Fibroblast of lung (primary cell): ENCODE measurements around the gene SAFB. TPM values are rescaled to one million over a fixed set of nuclear protein-coding genes. Genes with fewer than 3 reads are reported as not detected.

Experiments
- DNase-seq, 2 donors: peaks; one replicate each; pipeline versions ENCODE4 v3.0.0 to v3.0.0-alpha.2; 2010; ENCODE audit warnings: low read depth in 2 of 2
- H2AFZ ChIP-seq: 2 replicates; pipeline ENCODE4 v1.5.1; 2012; ENCODE audit warnings: low read length, control low read depth, inconsistent platforms
- H3K27ac ChIP-seq: 2 replicates; pipeline ENCODE4 v1.5.1; 2011; ENCODE audit warnings: low read length, control low read depth; ENCODE audit not compliant: insufficient read depth
- H3K27me3 ChIP-seq: 2 replicates; pipeline ENCODE4 v1.5.1; 2011; ENCODE audit warnings: mild to moderate bottlenecking, low read length; ENCODE audit not compliant: control insufficient read depth, insufficient read depth
- H3K36me3 ChIP-seq: 2 replicates; pipeline ENCODE4 v1.5.1; 2011; ENCODE audit warnings: low read length; ENCODE audit not compliant: control insufficient read depth, insufficient read depth
- H3K4me1 ChIP-seq: 2 replicates; pipeline ENCODE4 v1.5.1; 2011; ENCODE audit warnings: low read length; ENCODE audit not compliant: control insufficient read depth, insufficient read depth; ENCODE audit errors: extremely low read depth
- H3K4me2 ChIP-seq: 2 replicates; pipeline ENCODE4 v1.5.1; 2011; ENCODE audit warnings: low read length, control low read depth; ENCODE audit not compliant: insufficient read depth; ENCODE audit errors: extremely low read depth
- H3K4me3 ChIP-seq, 4 experiments: fragments of 200-600 bp in 1 of 4; sonication (generic) in 1 of 4; replicated peaks in 1 of 4; 2 replicates each; pipeline ENCODE4 v1.5.1; 2011 to 2016; ENCODE audit warnings: low read length in 4 of 4, low read depth in 3 of 4, mild to moderate bottlenecking in 3 of 4, control low read depth in 2 of 4, inconsistent platforms in 1 of 4, mixed read lengths in 1 of 4; ENCODE audit not compliant: insufficient read depth in 1 of 4; ENCODE audit errors: control extremely low read depth in 1 of 4
- H3K79me2 ChIP-seq: 2 replicates; pipeline ENCODE4 v1.5.1; 2012; ENCODE audit warnings: mild to moderate bottlenecking, low read length, inconsistent platforms; ENCODE audit not compliant: control insufficient read depth, insufficient read depth
- H3K9ac ChIP-seq: 2 replicates; pipeline ENCODE4 v1.5.1; 2011; ENCODE audit warnings: mild to moderate bottlenecking, low read length, control low read depth; ENCODE audit not compliant: insufficient read depth
- H3K9me3 ChIP-seq: 2 replicates; pipeline ENCODE4 v1.5.1; 2012; ENCODE audit warnings: low read depth, low read length; ENCODE audit not compliant: control insufficient read depth, insufficient read depth
- H4K20me1 ChIP-seq: 2 replicates; pipeline ENCODE4 v1.5.1; 2011; ENCODE audit warnings: low read length; ENCODE audit not compliant: control insufficient read depth, insufficient read depth; ENCODE audit errors: extremely low read depth
- CTCF ChIP-seq, 2 donors: IDR thresholded peaks in 1 of 2; conservative IDR thresholded peaks in 1 of 2; 1 replicate in 1 of 2; 2 replicates in 1 of 2; pipeline ENCODE4 v1.5.1; 2011 to 2012; ENCODE audit warnings: low read length in 2 of 2, control low read depth in 1 of 2, inconsistent platforms in 1 of 2, low read depth in 1 of 2, mild to moderate bottlenecking in 1 of 2
- EZH2 ChIP-seq: IDR thresholded peaks from 2 replicates; pipeline ENCODE4 v1.5.1; 2012; ENCODE audit warnings: low read length, control low read depth, mild to moderate bottlenecking; ENCODE audit errors: missing control alignments
- polyA plus RNA-seq, 2 donors: library from polyadenylated mRNA; depleted of rRNA in 1 of 2; stranded (reverse) in 1 of 2; unstranded in 1 of 2; fragments of >200 nt; gene quantifications; 2 replicates each; pipeline ENCODE4 v1.2.1, GENCODE V29; 2011 to 2012; ENCODE audit warnings: missing spikeins in 1 of 2
- total RNA-seq: library from RNA; depleted of rRNA; stranded (reverse); fragments of >200 nt; gene quantifications from 2 replicates; pipeline ENCODE4 v1.2.1, GENCODE V29; 2014

The SAFB gene
- total and polyA plus RNA-seq, 2 donors (not counting 1 experiment from before 2014, with no cell fraction given), result 28.0 to 51.0 TPM

- H3K36me3 ChIP-seq, result peaks cover 41% of the 10 kb centered on the region
- H3K27ac ChIP-seq, result no peak overlapping the region
- H2AFZ ChIP-seq, result no peak overlapping the region
- no peaks in the 10 kb centered on the region for H3K9me3 ChIP-seq
- no peak overlapping the region for H3K4me3 ChIP-seq
- no peak overlapping the region for H3K4me2 ChIP-seq
- no peaks in the 10 kb centered on the region for H4K20me1 ChIP-seq
- no peaks in the 10 kb centered on the region for H3K27me3 ChIP-seq
- H3K79me2 ChIP-seq, result no peaks in the 10 kb centered on the region
- H3K4me1 ChIP-seq, result peaks cover 2% of the 10 kb centered on the region
- no peak overlapping the region for H3K9ac ChIP-seq
- no peak for DNase-seq
- TF ChIP-seq CTCF (conservative IDR thresholded peaks at IDR 0.05 in 1 of 2, IDR thresholded peaks at IDR 0.05 in 1 of 2; ENCODE audit: low read depth in 1 of 2, low read length in 2 of 2), result no peak
- no peak for TF ChIP-seq EZH2
These were observed 81.2 kb downstream of the SAFB start for GRCh38 chr19:5703819-5704818.

GRCh38 chr19:5705552-5705951 lies 82.7 kb downstream of the SAFB start:
- Histone ChIP-seq H3K36me3 (peaks cover 38% of the 10 kb centered on the region), H3K27me3 (no peaks in the 10 kb centered on the region), H3K4me3 (no peak overlapping the region), H2AFZ (no peak overlapping the region), H3K4me1 (peaks cover 2% of the 10 kb centered on the region), H3K9me3 (no peaks in the 10 kb centered on the region), H3K4me2 (no peak overlapping the region), H4K20me1 (no peaks in the 10 kb centered on the region), H3K79me2 (no peaks in the 10 kb centered on the region), H3K9ac (no peak overlapping the region), H3K27ac (no peak overlapping the region)
- no peak for DNase-seq
- TF ChIP-seq CTCF (conservative IDR thresholded peaks at IDR 0.05 in 1 of 2, IDR thresholded peaks at IDR 0.05 in 1 of 2; ENCODE audit: low read depth in 1 of 2, low read length in 2 of 2) (no peak), EZH2 (no peak)

GRCh38 chr19:5706876-5707573 lies 84.1 kb downstream of the SAFB start:
- H3K36me3 ChIP-seq, result peaks cover 44% of the 10 kb centered on the region
- no peak for DNase-seq

More at GRCh38 chr19:5706876-5707573, 84.1 kb downstream of the SAFB start:
- TF ChIP-seq CTCF (conservative IDR thresholded peaks at IDR 0.05 in 1 of 2, IDR thresholded peaks at IDR 0.05 in 1 of 2; ENCODE audit: low read depth in 1 of 2, low read length in 2 of 2), result no peak
- no peak for TF ChIP-seq EZH2
- Histone ChIP-seq H2AFZ (no peak overlapping the region), H3K27ac (no peak overlapping the region), H3K4me1 (peaks cover 2% of the 10 kb centered on the region), H3K4me3 (no peak overlapping the region), H3K4me2 (no peak overlapping the region), H3K9ac (no peak overlapping the region), H3K27me3 (no peaks in the 10 kb centered on the region), H3K9me3 (no peaks in the 10 kb centered on the region), H3K79me2 (no peaks in the 10 kb centered on the region), H4K20me1 (no peaks in the 10 kb centered on the region)
